Measurements from ENCODE around the gene UNK.

UNK gene

GRCh38 chr17:75814900-75815373 is 30.3 kb downstream of the UNK start:
- H3K4me3 ChIP-seq (ENCODE audit: low read length), result no peak overlapping the region
- no peak for DNase-seq (ENCODE audit: low read depth, low spot score)

GRCh38 chr17:75815399-75815798 is 30.8 kb downstream of the UNK start:
- DNase-seq (ENCODE audit: low read depth, low spot score), result no peak

GRCh38 chr17:75816693-75817092 is 32.1 kb downstream of the UNK start:
- no peak overlapping the region for H3K4me3 ChIP-seq (ENCODE audit: low read length)
- no peak for DNase-seq (ENCODE audit: low read depth, low spot score)

More at GRCh38 chr17:75815399-75815798, 30.8 kb downstream of the UNK start:
- no peak overlapping the region for H3K4me3 ChIP-seq (ENCODE audit: low read length)

- no peak overlapping the region for H3K4me3 ChIP-seq (ENCODE audit: low read length)
- no peak for DNase-seq (ENCODE audit: low read depth, low spot score)
Observed at GRCh38 chr17:75817571-75817970, 33.0 kb downstream of the UNK start.

GRCh38 chr17:75818326-75818885 is 33.8 kb downstream of the UNK start:
- DNase-seq (ENCODE audit: low read depth, low spot score), result no peak
- H3K4me3 ChIP-seq (ENCODE audit: low read length), result no peak overlapping the region

GRCh38 chr17:75819116-75819515 is 34.5 kb downstream of the UNK start:
- no peak for DNase-seq (ENCODE audit: low read depth, low spot score)

GRCh38 chr17:75819678-75820077 is 35.1 kb downstream of the UNK start:
- DNase-seq (ENCODE audit: low read depth, low spot score), result no peak
- H3K4me3 ChIP-seq (ENCODE audit: low read length), result no peak overlapping the region

More at GRCh38 chr17:75819116-75819515, 34.5 kb downstream of the UNK start:
- H3K4me3 ChIP-seq (ENCODE audit: low read length), result no peak overlapping the region

- H3K4me3 ChIP-seq (ENCODE audit: low read length), result no peak overlapping the region
- no peak for DNase-seq (ENCODE audit: low read depth, low spot score)
Observed at GRCh38 chr17:75820094-75821080, 35.8 kb downstream of the UNK start.

- H3K4me3 ChIP-seq (ENCODE audit: low read length), result no peak overlapping the region
- no peak for DNase-seq (ENCODE audit: low read depth, low spot score)
Observed at GRCh38 chr17:75821552-75821951, 36.9 kb downstream of the UNK start.

GRCh38 chr17:75822119-75822799 is 37.7 kb downstream of the UNK start:
- DNase-seq (ENCODE audit: low read depth, low spot score), result no peak
- no peak overlapping the region for H3K4me3 ChIP-seq (ENCODE audit: low read length)

GRCh38 chr17:75822800-75823166 is 38.2 kb downstream of the UNK start:
- no peak for DNase-seq (ENCODE audit: low read depth, low spot score)
- no peak overlapping the region for H3K4me3 ChIP-seq (ENCODE audit: low read length)

- H3K4me3 ChIP-seq (ENCODE audit: low read length), result no peak overlapping the region
- DNase-seq (ENCODE audit: low read depth, low spot score), result no peak
Observed at GRCh38 chr17:75823257-75824041, 38.8 kb downstream of the UNK start.

- no peak overlapping the region for H3K4me3 ChIP-seq (ENCODE audit: low read length)
- no peak for DNase-seq (ENCODE audit: low read depth, low spot score)
Observed at GRCh38 chr17:75824050-75824552, 39.5 kb downstream of the UNK start.

GRCh38 chr17:75824666-75825065 is 40.1 kb downstream of the UNK start:
- no peak for DNase-seq (ENCODE audit: low read depth, low spot score)
- H3K4me3 ChIP-seq (ENCODE audit: low read length), result no peak overlapping the region

GRCh38 chr17:75825149-75825552 is 40.5 kb downstream of the UNK start:
- DNase-seq (ENCODE audit: low read depth, low spot score), result no peak

GRCh38 chr17:75825748-75826370 is 41.3 kb downstream of the UNK start:
- DNase-seq (ENCODE audit: low read depth, low spot score), result no peak
- no peak overlapping the region for H3K4me3 ChIP-seq (ENCODE audit: low read length)

More at GRCh38 chr17:75825149-75825552, 40.5 kb downstream of the UNK start:
- no peak overlapping the region for H3K4me3 ChIP-seq (ENCODE audit: low read length)

GRCh38 chr17:75826561-75827307 is 42.1 kb downstream of the UNK start:
- H3K4me3 ChIP-seq (ENCODE audit: low read length), result no peak overlapping the region
- no peak for DNase-seq (ENCODE audit: low read depth, low spot score)

All from Jurkat, Clone E6-1 (cell line).